ENCODE results near the gene CACNA1C. TPM values are rescaled to one million over a fixed set of nuclear protein-coding genes. Genes with fewer than 3 reads are reported as not detected.

The CACNA1C gene
- total RNA-seq, 2 donors from 2014 or later: 8.1 to 18.2 TPM

GRCh38 chr12:2246358-2246757 lies 193.6 kb downstream of the CACNA1C start:
- no peak overlapping the region for H3K27ac ChIP-seq
- DNase-seq (ENCODE audit: low spot score): no peak
- H3K27me3 ChIP-seq (replicated peaks; ENCODE audit: insufficient read depth): no peaks in the 10 kb centered on the region
- 73% methylated on average over 10 of the region's 10 CpGs for WGBS
- no peaks in the 10 kb centered on the region for H3K36me3 ChIP-seq
- intact Hi-C loops (cut with DNase I): no loop called here
- no peak overlapping the region for H3K4me3 ChIP-seq
- H3K4me1 ChIP-seq (replicated peaks): no peaks in the 10 kb centered on the region
- TF ChIP-seq CTCF (IDR thresholded peaks at IDR 0.05): no peak
- no peak for TF ChIP-seq POLR2AphosphoS5 (IDR thresholded peaks at IDR 0.05)
- no peak for TF ChIP-seq POLR2A (IDR thresholded peaks at IDR 0.05)
- no peaks in the 10 kb centered on the region for H3K9me3 ChIP-seq

- WGBS: 91% methylated on average over 7 of the region's 7 CpGs
- no peaks in the 10 kb centered on the region for H3K27me3 ChIP-seq (replicated peaks; ENCODE audit: insufficient read depth)
- no peak overlapping the region for H3K27ac ChIP-seq
- H3K36me3 ChIP-seq: no peaks in the 10 kb centered on the region
- no peak overlapping the region for H3K4me3 ChIP-seq
- H3K4me1 ChIP-seq (replicated peaks): no peaks in the 10 kb centered on the region
- intact Hi-C loops (cut with DNase I): no loop called here
- TF ChIP-seq POLR2A (IDR thresholded peaks at IDR 0.05) (no peak), CTCF (IDR thresholded peaks at IDR 0.05) (no peak)
- no peak for DNase-seq (ENCODE audit: low spot score)
- H3K9me3 ChIP-seq: no peaks in the 10 kb centered on the region
Observed at GRCh38 chr12:2247120-2247519, 194.3 kb downstream of the CACNA1C start.

GRCh38 chr12:2247596-2247995 lies 194.8 kb downstream of the CACNA1C start:
- H3K4me3 ChIP-seq: no peak overlapping the region
- intact Hi-C loops (cut with DNase I): no loop called here
- H3K4me1 ChIP-seq (replicated peaks): no peaks in the 10 kb centered on the region
- 74% methylated on average over 5 of the region's 5 CpGs for WGBS
- no peaks in the 10 kb centered on the region for H3K36me3 ChIP-seq
- TF ChIP-seq CTCF (IDR thresholded peaks at IDR 0.05): no peak
- TF ChIP-seq POLR2AphosphoS5 (IDR thresholded peaks at IDR 0.05): no peak
- TF ChIP-seq POLR2A (IDR thresholded peaks at IDR 0.05): no peak
- H3K9me3 ChIP-seq: no peaks in the 10 kb centered on the region
- DNase-seq (ENCODE audit: low spot score): no peak
- no peaks in the 10 kb centered on the region for H3K27me3 ChIP-seq (replicated peaks; ENCODE audit: insufficient read depth)
- no peak overlapping the region for H3K27ac ChIP-seq

GRCh38 chr12:2248087-2248900 lies 195.5 kb downstream of the CACNA1C start:
- H3K4me1 ChIP-seq (replicated peaks): no peaks in the 10 kb centered on the region

More at GRCh38 chr12:2248087-2248900, 195.5 kb downstream of the CACNA1C start:
- no peak overlapping the region for H3K4me3 ChIP-seq
- TF ChIP-seq POLR2A (IDR thresholded peaks at IDR 0.05) (no peak), CTCF (IDR thresholded peaks at IDR 0.05) (no peak), POLR2AphosphoS5 (IDR thresholded peaks at IDR 0.05) (no peak)
- H3K9me3 ChIP-seq: no peaks in the 10 kb centered on the region
- no peaks in the 10 kb centered on the region for H3K27me3 ChIP-seq (replicated peaks; ENCODE audit: insufficient read depth)
- DNase-seq (ENCODE audit: low spot score): no peak
- intact Hi-C loops (cut with DNase I): no loop called here
- WGBS: 66% methylated on average over 17 of the region's 17 CpGs
- no peaks in the 10 kb centered on the region for H3K36me3 ChIP-seq
- H3K27ac ChIP-seq: peak overlapping the region in 1 of 2 donors; percentile 29
